Mucosa of descending colon (tissue), 3 donors: Measurements from ENCODE around the gene TLE7. TPM values are rescaled to one million over a fixed set of nuclear protein-coding genes. Genes with fewer than 3 reads are reported as not detected.

Experiments used
- ATAC-seq: fragments of 200-7000 bp; cut with Tn5 transposase; one replicate; pipeline ENCODE4 v1.9.1; 2020; ENCODE audit warnings: mild to moderate bottlenecking, moderate library complexity
- DNase-seq, 3 donors: peaks; one replicate each; pipeline ENCODE4 v3.0.0-alpha.2; 2020
- H3K36me3 ChIP-seq: fragments of 200-600 bp; one replicate; pipeline ENCODE4 v1.8.0; 2021; ENCODE audit warnings: low read depth, mild to moderate bottlenecking
- H3K4me1 ChIP-seq: fragments of 200-600 bp; one replicate; pipeline ENCODE4 v1.8.0; 2021; ENCODE audit warnings: low read depth, mild to moderate bottlenecking
- H3K4me3 ChIP-seq: fragments of 200-600 bp; one replicate; pipeline ENCODE4 v1.8.0; 2021; ENCODE audit warnings: mild to moderate bottlenecking
- H3K9me3 ChIP-seq: fragments of 200-600 bp; one replicate; pipeline ENCODE4 v1.8.0; 2021; ENCODE audit warnings: mild to moderate bottlenecking
- intact Hi-C, 2 donors: fragments of 100-400 bp; cut with DNase I in 1 of 2; cut with micrococcal nuclease in 1 of 2; formaldehyde crosslinking; loops; one replicate each; pipeline versions ENCODE4 v1.11.0 to v1.11.1; 2022; cut with DNase I, micrococcal nuclease
- total RNA-seq, 3 donors: library from RNA; stranded (reverse); fragmentation: NEBNext Ultra II Directional in 2 of 3; extraction: Animal tissue kit (Norgen Biotek cat#: 25700) in 2 of 3; gene quantifications; one replicate each; pipeline versions ENCODE4 v1.2.1 to v1.2.4, GENCODE V29; 2021 to 2023
- TF ChIP-seq, protein P1 (sequence below): fragments of 200-600 bp; IDR thresholded peaks from one replicate; pipeline ENCODE4 v1.8.0; 2022; ENCODE audit warnings: antibody characterized with exemption, mild to moderate bottlenecking
- donor health status: DM: no; HTN: no; CAD: no; lungs with moderate emphysema.
- donor health status: DM: no; HTN: no; CAD: no.
- donor health status: DM: no; HTN: yes; CAD: no.

Gene TLE7
- total RNA-seq, 3 donors from 2014 or later, result not detected

DNA sequence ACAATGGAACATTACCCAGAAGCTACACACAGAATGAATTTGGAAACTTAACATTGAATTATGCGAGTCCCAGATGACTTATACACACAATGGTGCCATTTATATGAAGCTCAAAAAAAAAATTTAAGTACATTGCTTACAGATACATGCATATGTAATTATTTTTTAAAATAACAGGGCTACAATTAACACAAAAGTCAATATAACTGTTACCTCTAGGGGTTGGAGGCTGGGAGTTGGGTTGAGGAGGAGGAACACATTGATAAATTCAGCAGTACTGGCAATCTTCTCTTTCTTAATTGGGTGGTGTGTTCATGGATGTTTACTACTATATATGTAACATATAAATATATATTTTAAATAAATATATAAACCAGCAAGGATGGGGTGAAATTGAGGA is 19.1 kb upstream of the TLE7 start:
- TF ChIP-seq, protein P1, sequence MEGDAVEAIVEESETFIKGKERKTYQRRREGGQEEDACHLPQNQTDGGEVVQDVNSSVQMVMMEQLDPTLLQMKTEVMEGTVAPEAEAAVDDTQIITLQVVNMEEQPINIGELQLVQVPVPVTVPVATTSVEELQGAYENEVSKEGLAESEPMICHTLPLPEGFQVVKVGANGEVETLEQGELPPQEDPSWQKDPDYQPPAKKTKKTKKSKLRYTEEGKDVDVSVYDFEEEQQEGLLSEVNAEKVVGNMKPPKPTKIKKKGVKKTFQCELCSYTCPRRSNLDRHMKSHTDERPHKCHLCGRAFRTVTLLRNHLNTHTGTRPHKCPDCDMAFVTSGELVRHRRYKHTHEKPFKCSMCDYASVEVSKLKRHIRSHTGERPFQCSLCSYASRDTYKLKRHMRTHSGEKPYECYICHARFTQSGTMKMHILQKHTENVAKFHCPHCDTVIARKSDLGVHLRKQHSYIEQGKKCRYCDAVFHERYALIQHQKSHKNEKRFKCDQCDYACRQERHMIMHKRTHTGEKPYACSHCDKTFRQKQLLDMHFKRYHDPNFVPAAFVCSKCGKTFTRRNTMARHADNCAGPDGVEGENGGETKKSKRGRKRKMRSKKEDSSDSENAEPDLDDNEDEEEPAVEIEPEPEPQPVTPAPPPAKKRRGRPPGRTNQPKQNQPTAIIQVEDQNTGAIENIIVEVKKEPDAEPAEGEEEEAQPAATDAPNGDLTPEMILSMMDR, result no peak
- Histone ChIP-seq H3K4me1 (peaks cover 9% of the 10 kb centered on the region), H3K36me3 (no peaks in the 10 kb centered on the region), H3K9me3 (no peaks in the 10 kb centered on the region), H3K4me3 (no peak overlapping the region)
- DNase-seq, result no peak
- intact Hi-C loops, result no loop called here
- no peak for ATAC-seq

GRCh38 chr16:71460236-71460635 is 18.4 kb upstream of the TLE7 start:
- H3K4me1 ChIP-seq, result peaks cover 9% of the 10 kb centered on the region
- no peak overlapping the region for H3K4me3 ChIP-seq
- DNase-seq (no peak), ATAC-seq (no peak)
- no peaks in the 10 kb centered on the region for H3K36me3 ChIP-seq
- intact Hi-C loops, result no loop called here
- no peaks in the 10 kb centered on the region for H3K9me3 ChIP-seq
- TF ChIP-seq, protein P1, result no peak

GRCh38 chr16:71459510-71459909 is 17.7 kb upstream of the TLE7 start:
- peaks cover 9% of the 10 kb centered on the region for H3K4me1 ChIP-seq
- intact Hi-C loops, result no loop called here
- DNase-seq, result no peak
- H3K9me3 ChIP-seq, result no peaks in the 10 kb centered on the region
- ATAC-seq, result no peak
- TF ChIP-seq, protein P1, result no peak
- H3K36me3 ChIP-seq, result no peaks in the 10 kb centered on the region
- no peak overlapping the region for H3K4me3 ChIP-seq

- Histone ChIP-seq H3K9me3 (peaks cover 20% of the 10 kb centered on the region), H3K36me3 (peaks cover 4% of the 10 kb centered on the region), H3K4me1 (peaks cover 9% of the 10 kb centered on the region), H3K4me3 (no peak overlapping the region)
- intact Hi-C loops, result no loop called here
- TF ChIP-seq, protein P1, result no peak
- ATAC-seq (no peak), DNase-seq (no peak)
These were observed 14.9 kb upstream of the TLE7 start for GRCh38 chr16:71456801-71457200.

DNA sequence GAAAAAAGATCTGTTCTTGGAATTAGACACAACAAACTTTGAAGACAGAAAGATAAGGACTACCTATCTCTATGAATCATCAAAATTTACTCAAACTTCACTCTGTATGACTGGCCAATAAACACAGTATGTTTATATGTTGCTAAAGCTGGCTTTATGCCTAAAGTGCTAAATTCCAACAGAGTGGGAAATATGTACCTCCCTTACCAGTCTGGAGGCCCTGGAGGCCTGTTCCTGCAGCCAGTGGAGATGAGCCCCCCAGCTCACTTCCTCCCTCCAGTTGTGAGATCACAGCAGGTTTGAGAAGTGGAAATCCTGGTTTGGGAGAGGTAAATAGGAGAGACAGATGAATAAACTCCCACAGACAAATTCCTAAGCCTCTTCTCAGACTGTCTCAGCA is 11.2 kb upstream of the TLE7 start:
- TF ChIP-seq, protein P1, result no peak
- no peak for DNase-seq
- Histone ChIP-seq H3K36me3 (peaks cover 34% of the 10 kb centered on the region), H3K4me3 (no peak overlapping the region), H3K4me1 (no peaks in the 10 kb centered on the region), H3K9me3 (peaks cover 58% of the 10 kb centered on the region)
- no peak for ATAC-seq
- intact Hi-C loops, result no loop called here

- no peak for ATAC-seq
- intact Hi-C loops, result no loop called here
- no peaks in the 10 kb centered on the region for H3K4me1 ChIP-seq
- TF ChIP-seq, protein P1, result no peak
- H3K9me3 ChIP-seq, result peaks cover 97% of the 10 kb centered on the region
- H3K36me3 ChIP-seq, result peaks cover 34% of the 10 kb centered on the region
- H3K4me3 ChIP-seq, result no peak overlapping the region
- no peak for DNase-seq
These were observed 7.2 kb upstream of the TLE7 start for GRCh38 chr16:71449020-71449419.
